GM23338 (cell line): ENCODE results near the gene ZNF219. TPM values are rescaled to one million over a fixed set of nuclear protein-coding genes. Genes with fewer than 3 reads are reported as not detected.

Experiments used
- ATAC-seq: fragments of 200-7000 bp; cut with Tn5 transposase; 3 replicates; pipeline ENCODE4 v1.9.1; 2020
- DNase-seq: peaks from one replicate; pipeline ENCODE4 v3.0.0-alpha.2; 2015; ENCODE audit warnings: low spot score
- H2AFZ ChIP-seq: fragments of 200-600 bp; sonication (generic); 2 replicates; pipeline ENCODE4 v1.8.0; 2016; ENCODE audit warnings: antibody characterized with exemption, mild to moderate bottlenecking, moderate library complexity
- H3F3A ChIP-seq: fragments of 200-600 bp; sonication (generic); replicated peaks from 2 replicates; pipeline ENCODE4 v1.8.0; 2017; ENCODE audit warnings: antibody characterized with exemption, mixed run types, low read depth
- H3K27ac ChIP-seq: fragments of 200-600 bp; sonication (generic); 2 replicates; pipeline ENCODE4 v1.6.1; 2016; ENCODE audit warnings: low read depth
- H3K27me3 ChIP-seq: fragments of 200-600 bp; sonication (generic); 2 replicates; pipeline ENCODE4 v1.8.0; 2016; ENCODE audit warnings: mild to moderate bottlenecking, mixed run types, moderate library complexity; ENCODE audit not compliant: insufficient read depth
- H3K36me3 ChIP-seq: fragments of 200-600 bp; sonication (generic); 2 replicates; pipeline ENCODE4 v1.8.0; 2016; ENCODE audit warnings: mild to moderate bottlenecking; ENCODE audit not compliant: insufficient read depth
- H3K4me1 ChIP-seq: fragments of 200-600 bp; sonication (generic); 2 replicates; pipeline ENCODE4 v1.8.0; 2016; ENCODE audit warnings: mild to moderate bottlenecking, moderate library complexity; ENCODE audit not compliant: insufficient read depth
- H3K4me2 ChIP-seq: fragments of 200-600 bp; sonication (generic); 2 replicates; pipeline ENCODE4 v1.7.1; 2017; ENCODE audit warnings: mixed run types
- H3K4me3 ChIP-seq: fragments of 200-600 bp; sonication (generic); 2 replicates; pipeline ENCODE4 v1.6.1; 2016; ENCODE audit warnings: mixed run types
- H3K79me2 ChIP-seq: fragments of 200-600 bp; sonication (generic); replicated peaks from 2 replicates; pipeline ENCODE4 v1.8.0; 2017; ENCODE audit warnings: mild to moderate bottlenecking; ENCODE audit not compliant: insufficient read depth
- H3K9me2 ChIP-seq: fragments of 200-600 bp; sonication (generic); 2 replicates; pipeline ENCODE4 v1.8.0; 2017; ENCODE audit not compliant: insufficient read depth
- H4K20me1 ChIP-seq: fragments of 200-600 bp; sonication (generic); replicated peaks from 2 replicates; pipeline ENCODE4 v1.8.0; 2017; ENCODE audit warnings: mild to moderate bottlenecking; ENCODE audit not compliant: insufficient read depth
- H3K27ac Mint-ChIP-seq: 2 replicates; pipeline ENCODE4 v1.8.0; 2020; ENCODE audit warnings: inconsistent platforms, mild to moderate bottlenecking, moderate library complexity, mixed read lengths
- H3K27me3 Mint-ChIP-seq: 3 replicates; pipeline ENCODE4 v1.8.0; 2022; ENCODE audit warnings: low read depth, mild to moderate bottlenecking, moderate library complexity, mixed read lengths, inconsistent platforms; ENCODE audit not compliant: insufficient read depth, poor library complexity
- H3K36me3 Mint-ChIP-seq: 3 replicates; pipeline ENCODE4 v1.8.0; 2021; ENCODE audit warnings: low read depth, mild to moderate bottlenecking, inconsistent platforms, moderate library complexity, mixed read lengths
- H3K4me1 Mint-ChIP-seq: 3 replicates; pipeline ENCODE4 v1.8.0; 2020; ENCODE audit warnings: mild to moderate bottlenecking, inconsistent platforms, mixed read lengths
- H3K4me3 Mint-ChIP-seq: 3 replicates; pipeline ENCODE4 v1.8.0; 2021; ENCODE audit warnings: moderate library complexity, mild to moderate bottlenecking, inconsistent platforms, mixed read lengths
- H3K9me3 Mint-ChIP-seq: 3 replicates; pipeline ENCODE4 v1.8.0; 2020; ENCODE audit warnings: moderate library complexity, mild to moderate bottlenecking, inconsistent platforms, mixed read lengths
- CREB1 ChIP-seq: fragments of 250-450 bp; sonication (Bioruptor Pico); IDR thresholded peaks from 2 replicates; pipeline ENCODE4 v1.5.0; 2020; ENCODE audit warnings: low read depth, mild to moderate bottlenecking, moderate library complexity
- EZH2 ChIP-seq: fragments of 200-600 bp; sonication (generic); IDR thresholded peaks from one replicate; pipeline ENCODE4 v1.8.0; 2017; ENCODE audit warnings: antibody characterized with exemption, mild to moderate bottlenecking, low read depth; ENCODE audit not compliant: unreplicated experiment
- EZH2phosphoT487 ChIP-seq: fragments of 200-600 bp; sonication (generic); IDR thresholded peaks from one replicate; pipeline ENCODE4 v1.8.1; 2018; ENCODE audit warnings: antibody characterized with exemption; ENCODE audit not compliant: unreplicated experiment
- JUNB ChIP-seq: IDR thresholded peaks from one replicate; pipeline ENCODE4 v1.6.1; 2016; ENCODE audit warnings: antibody characterized with exemption; ENCODE audit not compliant: unreplicated experiment
- NANOG ChIP-seq: IDR thresholded peaks from 2 replicates; pipeline ENCODE4 v1.6.1; 2016; ENCODE audit warnings: antibody characterized with exemption, borderline replicate concordance
- REST ChIP-seq: IDR thresholded peaks from one replicate; pipeline ENCODE4 v1.6.1; 2018; ENCODE audit warnings: antibody characterized with exemption; ENCODE audit not compliant: unreplicated experiment
- STAT1 ChIP-seq: IDR thresholded peaks from one replicate; pipeline ENCODE4 v1.6.1; 2016; ENCODE audit warnings: antibody characterized with exemption; ENCODE audit not compliant: unreplicated experiment
- ZNF114 ChIP-seq: fragments of 250-450 bp; sonication (Bioruptor Pico); IDR thresholded peaks from 2 replicates; pipeline ENCODE4 v1.5.0; 2020; ENCODE audit warnings: mild to moderate bottlenecking, moderate library complexity
- polyA plus RNA-seq: library from polyadenylated mRNA; unstranded; fragments of >200 nt; fragmentation: Nextera tagmentation; extraction: Ambion mirVana; gene quantifications from 2 replicates; pipeline ENCODE4 v1.2.1, GENCODE V29; 2016
- total RNA-seq: library from RNA; depleted of rRNA; stranded (reverse); fragments of >200 nt; shearing (Covaris generic); gene quantifications from 2 replicates; pipeline ENCODE4 v1.2.3, GENCODE V29; 2014
- TF ChIP-seq, protein P1 (sequence below): fragments of 250-450 bp; sonication (Bioruptor Pico); IDR thresholded peaks from 2 replicates; pipeline ENCODE4 v1.5.0; 2020; ENCODE audit warnings: mild to moderate bottlenecking, moderate library complexity
- TF ChIP-seq, protein P2 (sequence below): IDR thresholded peaks from 2 replicates; pipeline ENCODE4 v1.6.1; 2016; ENCODE audit warnings: antibody characterized with exemption
- TF ChIP-seq, protein P3 (sequence below), 2 experiments: fragments of 200-600 bp in 1 of 2; sonication (generic) in 1 of 2; conservative IDR thresholded peaks; 2 replicates each; pipeline versions ENCODE4 v1.5.1 to v1.6.1; 2016 to 2017; ENCODE audit warnings: antibody characterized with exemption in 2 of 2, low read depth in 2 of 2, mild to moderate bottlenecking in 2 of 2, moderate library complexity in 1 of 2

The ZNF219 gene
- total and polyA plus RNA-seq, 2 experiments from 2014 or later: 37.7 to 153 TPM

- ATAC-seq (no peak), DNase-seq (no peak)
- Histone ChIP-seq H3K27ac (no peak overlapping the region), H3K9me2 (no peaks in the 10 kb centered on the region), H3K4me3 (no peak overlapping the region), H3K4me1 (peaks cover 3% of the 10 kb centered on the region), H4K20me1 (peaks cover 3% of the 10 kb centered on the region), H3F3A (no peaks in the 10 kb centered on the region), H2AFZ (no peak overlapping the region), H3K36me3 (peaks cover 17% of the 10 kb centered on the region; the same call in 1 of the 2 replicates), H3K79me2 (peaks cover under 1% of the 10 kb centered on the region; the same call in 1 of the 2 replicates), H3K27me3 (no peaks in the 10 kb centered on the region), H3K4me2 (no peak overlapping the region)
- Mint-ChIP-seq H3K27ac (no peak overlapping the region), H3K4me3 (no peak overlapping the region), H3K36me3 (peaks cover 86% of the 10 kb centered on the region), H3K4me1 (peaks cover 8% of the 10 kb centered on the region), H3K9me3 (no peaks in the 10 kb centered on the region; the same call in 1 of the 3 replicates), H3K27me3 (peaks cover 4% of the 10 kb centered on the region)
- no peak for TF ChIP-seq ZNF114
- TF ChIP-seq, protein P1, sequence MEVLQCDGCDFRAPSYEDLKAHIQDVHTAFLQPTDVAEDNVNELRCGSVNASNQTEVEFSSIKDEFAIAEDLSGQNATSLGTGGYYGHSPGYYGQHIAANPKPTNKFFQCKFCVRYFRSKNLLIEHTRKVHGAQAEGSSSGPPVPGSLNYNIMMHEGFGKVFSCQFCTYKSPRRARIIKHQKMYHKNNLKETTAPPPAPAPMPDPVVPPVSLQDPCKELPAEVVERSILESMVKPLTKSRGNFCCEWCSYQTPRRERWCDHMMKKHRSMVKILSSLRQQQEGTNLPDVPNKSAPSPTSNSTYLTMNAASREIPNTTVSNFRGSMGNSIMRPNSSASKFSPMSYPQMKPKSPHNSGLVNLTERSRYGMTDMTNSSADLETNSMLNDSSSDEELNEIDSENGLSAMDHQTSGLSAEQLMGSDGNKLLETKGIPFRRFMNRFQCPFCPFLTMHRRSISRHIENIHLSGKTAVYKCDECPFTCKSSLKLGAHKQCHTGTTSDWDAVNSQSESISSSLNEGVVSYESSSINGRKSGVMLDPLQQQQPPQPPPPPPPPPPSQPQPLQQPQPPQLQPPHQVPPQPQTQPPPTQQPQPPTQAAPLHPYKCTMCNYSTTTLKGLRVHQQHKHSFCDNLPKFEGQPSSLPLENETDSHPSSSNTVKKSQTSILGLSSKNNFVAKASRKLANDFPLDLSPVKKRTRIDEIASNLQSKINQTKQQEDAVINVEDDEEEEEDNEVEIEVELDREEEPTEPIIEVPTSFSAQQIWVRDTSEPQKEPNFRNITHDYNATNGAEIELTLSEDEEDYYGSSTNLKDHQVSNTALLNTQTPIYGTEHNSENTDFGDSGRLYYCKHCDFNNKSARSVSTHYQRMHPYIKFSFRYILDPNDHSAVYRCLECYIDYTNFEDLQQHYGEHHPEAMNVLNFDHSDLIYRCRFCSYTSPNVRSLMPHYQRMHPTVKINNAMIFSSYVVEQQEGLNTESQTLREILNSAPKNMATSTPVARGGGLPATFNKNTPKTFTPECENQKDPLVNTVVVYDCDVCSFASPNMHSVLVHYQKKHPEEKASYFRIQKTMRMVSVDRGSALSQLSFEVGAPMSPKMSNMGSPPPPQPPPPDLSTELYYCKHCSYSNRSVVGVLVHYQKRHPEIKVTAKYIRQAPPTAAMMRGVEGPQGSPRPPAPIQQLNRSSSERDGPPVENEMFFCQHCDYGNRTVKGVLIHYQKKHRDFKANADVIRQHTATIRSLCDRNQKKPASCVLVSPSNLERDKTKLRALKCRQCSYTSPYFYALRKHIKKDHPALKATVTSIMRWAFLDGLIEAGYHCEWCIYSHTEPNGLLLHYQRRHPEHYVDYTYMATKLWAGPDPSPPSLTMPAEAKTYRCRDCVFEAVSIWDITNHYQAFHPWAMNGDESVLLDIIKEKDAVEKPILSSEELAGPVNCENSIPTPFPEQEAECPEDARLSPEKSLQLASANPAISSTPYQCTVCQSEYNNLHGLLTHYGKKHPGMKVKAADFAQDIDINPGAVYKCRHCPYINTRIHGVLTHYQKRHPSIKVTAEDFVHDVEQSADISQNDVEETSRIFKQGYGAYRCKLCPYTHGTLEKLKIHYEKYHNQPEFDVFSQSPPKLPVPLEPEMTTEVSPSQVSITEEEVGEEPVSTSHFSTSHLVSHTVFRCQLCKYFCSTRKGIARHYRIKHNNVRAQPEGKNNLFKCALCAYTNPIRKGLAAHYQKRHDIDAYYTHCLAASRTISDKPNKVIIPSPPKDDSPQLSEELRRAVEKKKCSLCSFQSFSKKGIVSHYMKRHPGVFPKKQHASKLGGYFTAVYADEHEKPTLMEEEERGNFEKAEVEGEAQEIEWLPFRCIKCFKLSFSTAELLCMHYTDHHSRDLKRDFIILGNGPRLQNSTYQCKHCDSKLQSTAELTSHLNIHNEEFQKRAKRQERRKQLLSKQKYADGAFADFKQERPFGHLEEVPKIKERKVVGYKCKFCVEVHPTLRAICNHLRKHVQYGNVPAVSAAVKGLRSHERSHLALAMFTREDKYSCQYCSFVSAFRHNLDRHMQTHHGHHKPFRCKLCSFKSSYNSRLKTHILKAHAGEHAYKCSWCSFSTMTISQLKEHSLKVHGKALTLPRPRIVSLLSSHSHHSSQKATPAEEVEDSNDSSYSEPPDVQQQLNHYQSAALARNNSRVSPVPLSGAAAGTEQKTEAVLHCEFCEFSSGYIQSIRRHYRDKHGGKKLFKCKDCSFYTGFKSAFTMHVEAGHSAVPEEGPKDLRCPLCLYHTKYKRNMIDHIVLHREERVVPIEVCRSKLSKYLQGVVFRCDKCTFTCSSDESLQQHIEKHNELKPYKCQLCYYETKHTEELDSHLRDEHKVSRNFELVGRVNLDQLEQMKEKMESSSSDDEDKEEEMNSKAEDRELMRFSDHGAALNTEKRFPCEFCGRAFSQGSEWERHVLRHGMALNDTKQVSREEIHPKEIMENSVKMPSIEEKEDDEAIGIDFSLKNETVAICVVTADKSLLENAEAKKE (CRISPR knock-in tag): no peak
- TF ChIP-seq, protein P2, sequence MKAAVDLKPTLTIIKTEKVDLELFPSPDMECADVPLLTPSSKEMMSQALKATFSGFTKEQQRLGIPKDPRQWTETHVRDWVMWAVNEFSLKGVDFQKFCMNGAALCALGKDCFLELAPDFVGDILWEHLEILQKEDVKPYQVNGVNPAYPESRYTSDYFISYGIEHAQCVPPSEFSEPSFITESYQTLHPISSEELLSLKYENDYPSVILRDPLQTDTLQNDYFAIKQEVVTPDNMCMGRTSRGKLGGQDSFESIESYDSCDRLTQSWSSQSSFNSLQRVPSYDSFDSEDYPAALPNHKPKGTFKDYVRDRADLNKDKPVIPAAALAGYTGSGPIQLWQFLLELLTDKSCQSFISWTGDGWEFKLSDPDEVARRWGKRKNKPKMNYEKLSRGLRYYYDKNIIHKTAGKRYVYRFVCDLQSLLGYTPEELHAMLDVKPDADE: no peak
- TF ChIP-seq, protein P3, sequence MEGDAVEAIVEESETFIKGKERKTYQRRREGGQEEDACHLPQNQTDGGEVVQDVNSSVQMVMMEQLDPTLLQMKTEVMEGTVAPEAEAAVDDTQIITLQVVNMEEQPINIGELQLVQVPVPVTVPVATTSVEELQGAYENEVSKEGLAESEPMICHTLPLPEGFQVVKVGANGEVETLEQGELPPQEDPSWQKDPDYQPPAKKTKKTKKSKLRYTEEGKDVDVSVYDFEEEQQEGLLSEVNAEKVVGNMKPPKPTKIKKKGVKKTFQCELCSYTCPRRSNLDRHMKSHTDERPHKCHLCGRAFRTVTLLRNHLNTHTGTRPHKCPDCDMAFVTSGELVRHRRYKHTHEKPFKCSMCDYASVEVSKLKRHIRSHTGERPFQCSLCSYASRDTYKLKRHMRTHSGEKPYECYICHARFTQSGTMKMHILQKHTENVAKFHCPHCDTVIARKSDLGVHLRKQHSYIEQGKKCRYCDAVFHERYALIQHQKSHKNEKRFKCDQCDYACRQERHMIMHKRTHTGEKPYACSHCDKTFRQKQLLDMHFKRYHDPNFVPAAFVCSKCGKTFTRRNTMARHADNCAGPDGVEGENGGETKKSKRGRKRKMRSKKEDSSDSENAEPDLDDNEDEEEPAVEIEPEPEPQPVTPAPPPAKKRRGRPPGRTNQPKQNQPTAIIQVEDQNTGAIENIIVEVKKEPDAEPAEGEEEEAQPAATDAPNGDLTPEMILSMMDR (conservative IDR thresholded peaks at IDR 0.05; ENCODE audit: low read depth in 2 of 2): no peak
- no peak for TF ChIP-seq EZH2
- no peak for TF ChIP-seq NANOG
- TF ChIP-seq JUNB: no peak
- no peak for TF ChIP-seq EZH2phosphoT487
- TF ChIP-seq STAT1: no peak
- TF ChIP-seq CREB1: no peak
- TF ChIP-seq REST: no peak
These were observed 20.8 kb downstream of the ZNF219 start for GRCh38 chr14:21077672-21078071.
